HG03280 (cell line): ENCODE data around the gene ITGB3.
"Not testable (repeated sequence)": the region's sequence is repeated elsewhere in the genome, so short reads cannot be mapped to it uniquely, and the experiment has no call there.

Experiments used
- ATAC-seq: cut with Tn5 transposase; IDR thresholded peaks from one replicate; pipeline ENCODE4 v1.9.1; 2021; ENCODE audit warnings: mild to moderate bottlenecking, moderate library complexity; ENCODE audit not compliant: unreplicated experiment

ITGB3 gene

DNA sequence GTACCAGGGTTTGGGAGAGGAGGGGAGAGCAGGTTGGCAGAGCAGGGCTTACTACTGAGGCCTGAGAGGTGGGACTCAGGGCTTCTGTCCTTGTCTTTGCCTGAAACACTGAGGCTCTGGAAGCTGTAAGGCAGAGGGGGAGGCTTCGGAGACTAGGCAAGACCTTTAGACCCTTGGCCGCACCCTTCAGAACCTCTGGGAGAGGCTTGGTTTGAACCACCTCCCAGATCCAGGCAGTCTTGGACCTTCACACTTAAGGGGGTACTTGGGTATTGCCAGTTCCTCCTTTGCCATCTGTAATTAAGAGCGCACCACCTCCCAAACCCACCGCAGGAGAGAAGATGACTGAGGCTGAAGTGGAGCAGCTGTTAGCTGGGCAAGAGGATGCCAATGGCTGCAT, 31.6 kb upstream of the ITGB3 start:
- ATAC-seq = no peak

DNA sequence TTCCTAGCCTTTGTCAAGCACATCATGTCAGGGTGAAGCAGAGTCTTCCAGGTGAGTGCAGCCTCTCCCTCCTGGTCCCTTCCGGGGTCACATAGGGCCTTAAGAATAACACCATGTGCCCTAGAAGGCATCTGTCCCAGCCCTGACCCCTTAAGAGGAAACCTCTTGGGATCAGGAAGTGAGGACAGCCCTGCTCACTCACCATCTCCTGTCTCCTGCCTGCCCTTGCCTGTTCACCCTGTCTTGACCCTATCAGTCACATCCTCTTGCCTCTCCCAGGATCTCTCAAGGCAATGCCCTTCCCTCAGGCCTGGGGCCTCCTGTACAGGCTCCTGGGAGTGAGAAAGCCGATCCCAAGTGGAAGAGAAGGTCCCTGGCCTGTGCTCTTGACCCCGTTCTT, 30.6 kb upstream of the ITGB3 start:
- no peak for ATAC-seq

- ATAC-seq = no peak
Observed at GRCh38 chr17:47223460-47223859, 30.2 kb upstream of the ITGB3 start.

DNA sequence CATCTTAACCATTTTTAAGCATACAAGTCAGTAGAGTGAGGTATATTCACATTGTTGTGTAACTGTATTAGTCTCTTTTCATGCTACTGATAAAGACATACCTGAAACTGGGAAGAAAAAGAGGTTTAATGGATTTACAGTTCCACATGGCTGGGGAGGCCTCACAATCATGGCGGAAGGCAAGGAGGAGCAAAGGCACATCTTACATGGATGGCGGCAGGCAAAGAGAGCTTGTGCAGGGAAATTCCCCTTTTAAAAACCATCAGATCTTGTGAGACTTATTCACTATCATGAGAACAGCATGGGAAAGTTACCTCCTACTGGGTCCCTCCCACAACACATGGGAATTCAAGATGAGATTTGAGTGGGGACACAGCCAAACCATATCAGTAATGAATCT, 29.6 kb upstream of the ITGB3 start:
- not testable (repeated sequence) for ATAC-seq

GRCh38 chr17:47224966-47225365, 28.7 kb upstream of the ITGB3 start:
- no peak for ATAC-seq

DNA sequence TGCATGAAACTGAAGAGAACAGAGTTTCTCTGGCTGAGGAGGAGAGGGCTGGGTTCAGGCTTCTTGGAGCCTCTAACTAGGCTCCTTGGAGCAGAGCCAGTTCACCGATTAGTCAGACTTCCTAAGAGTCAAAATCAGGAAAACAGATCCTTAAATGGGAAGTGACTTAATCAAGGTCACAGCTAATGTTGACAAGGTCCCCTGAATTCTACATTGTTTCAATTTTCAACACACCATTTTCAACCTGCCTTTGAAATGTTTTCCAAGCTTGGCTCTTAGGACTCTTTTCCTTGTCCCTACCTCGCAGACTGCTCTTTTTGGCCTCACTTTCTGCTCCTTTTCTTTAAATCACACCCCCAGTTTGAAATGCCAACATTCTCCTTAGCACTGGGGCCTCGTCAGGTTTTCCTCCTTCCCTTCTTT, 28.2 kb upstream of the ITGB3 start:
- ATAC-seq = no peak

DNA sequence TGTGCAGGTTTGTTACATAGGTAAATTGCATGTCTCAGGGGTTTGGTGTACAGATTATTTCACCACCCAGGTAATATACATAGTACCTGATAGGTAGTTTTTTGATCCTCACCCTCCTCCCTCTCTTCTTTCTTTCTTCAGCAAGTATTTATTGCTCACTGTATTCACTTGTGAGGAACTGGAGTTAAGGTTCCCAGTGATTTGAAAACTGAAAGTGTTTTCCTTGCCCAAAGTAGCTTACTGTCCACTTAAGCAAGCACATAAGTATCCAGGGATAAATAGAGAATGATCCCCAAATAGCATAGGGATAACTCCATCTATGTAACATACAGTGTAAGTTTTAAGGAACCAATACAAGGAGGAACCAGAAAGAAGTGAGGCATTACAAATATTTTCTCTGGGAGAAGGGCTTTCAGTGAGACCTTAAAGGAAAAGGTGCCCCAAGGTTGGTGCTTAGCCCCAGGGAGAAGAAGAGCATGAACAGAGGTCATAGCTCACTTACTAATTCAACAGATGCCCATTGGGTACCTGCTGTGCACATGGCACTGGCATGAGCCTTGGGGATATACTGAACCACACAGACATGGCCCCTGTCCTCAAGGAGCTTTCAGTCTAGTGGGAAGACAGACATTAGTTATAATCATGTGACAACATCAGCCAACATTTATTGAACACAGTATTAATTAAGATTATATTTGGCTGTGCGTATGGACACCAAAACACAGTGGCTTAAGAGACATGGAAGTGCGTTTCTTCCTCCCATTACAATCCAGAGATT, 27.5 kb upstream of the ITGB3 start:
- no peak for ATAC-seq

- ATAC-seq = no peak
Observed at GRCh38 chr17:47227862-47228261, 25.8 kb upstream of the ITGB3 start.

- ATAC-seq = peak; percentile 69
Observed at GRCh38 chr17:47229535-47230443, 23.8 kb upstream of the ITGB3 start.

GRCh38 chr17:47230864-47231263, 22.8 kb upstream of the ITGB3 start:
- no peak for ATAC-seq

GRCh38 chr17:47231334-47231733, 22.3 kb upstream of the ITGB3 start:
- no peak for ATAC-seq

- no peak for ATAC-seq
Observed at GRCh38 chr17:47231866-47232265, 21.8 kb upstream of the ITGB3 start.

DNA sequence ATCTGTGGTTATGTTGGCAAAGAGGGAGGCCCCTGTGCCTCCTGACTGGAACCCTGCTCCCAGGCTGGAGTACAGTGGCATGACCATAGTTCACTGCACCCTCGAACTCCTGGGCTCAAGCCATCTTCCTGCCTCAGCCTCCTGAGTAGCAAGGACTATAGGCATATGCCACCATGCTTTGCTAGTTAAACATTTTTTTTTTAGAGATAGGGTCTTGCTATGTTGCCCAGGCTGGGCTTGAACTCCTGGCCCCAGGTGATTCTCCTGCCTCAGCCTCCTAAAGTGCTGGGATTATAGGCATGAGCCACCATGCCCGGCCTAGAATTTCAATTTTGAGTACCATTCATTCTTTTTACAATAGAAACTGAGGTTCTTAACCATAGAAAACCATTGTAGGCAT, 21.2 kb upstream of the ITGB3 start:
- ATAC-seq = no peak

DNA sequence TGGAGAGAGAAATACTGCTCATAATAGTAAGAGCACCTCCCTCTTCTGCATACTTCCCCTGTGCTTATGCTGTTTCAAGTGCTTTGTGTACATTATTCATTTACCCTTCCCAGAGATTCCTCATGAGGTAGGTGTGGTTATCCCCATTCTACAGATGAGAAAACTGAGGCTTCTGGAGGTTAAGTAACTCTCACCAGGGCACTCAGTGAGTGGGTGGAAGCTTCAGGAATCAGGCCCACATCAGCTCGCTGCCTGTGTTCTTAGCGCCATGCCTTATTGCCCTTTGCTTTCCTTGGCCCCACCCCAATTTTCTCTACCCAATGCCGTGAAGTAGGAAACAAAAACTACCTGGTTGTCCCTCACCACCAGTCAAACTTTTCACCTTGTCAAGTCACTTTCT, 18.1 kb upstream of the ITGB3 start:
- ATAC-seq = no peak

DNA sequence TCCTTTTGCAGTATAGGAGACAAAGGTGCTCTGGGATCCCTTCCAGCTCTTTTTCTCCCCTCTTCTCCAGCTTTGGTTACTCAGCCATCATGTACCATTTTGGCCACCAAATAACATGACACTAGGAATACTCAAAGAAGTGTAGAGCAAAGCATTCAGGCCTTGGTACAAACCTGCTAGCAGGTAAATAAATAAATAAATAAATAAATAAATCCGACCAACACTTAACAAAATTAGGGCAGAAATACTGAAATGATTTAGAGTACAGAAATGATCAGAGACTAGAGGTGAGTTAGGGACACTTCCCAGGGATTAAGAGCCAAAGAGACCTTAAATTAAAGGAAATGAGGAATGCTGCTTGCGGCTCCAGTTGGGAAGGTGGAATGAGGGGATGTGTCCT, 17.7 kb upstream of the ITGB3 start:
- no peak for ATAC-seq

DNA sequence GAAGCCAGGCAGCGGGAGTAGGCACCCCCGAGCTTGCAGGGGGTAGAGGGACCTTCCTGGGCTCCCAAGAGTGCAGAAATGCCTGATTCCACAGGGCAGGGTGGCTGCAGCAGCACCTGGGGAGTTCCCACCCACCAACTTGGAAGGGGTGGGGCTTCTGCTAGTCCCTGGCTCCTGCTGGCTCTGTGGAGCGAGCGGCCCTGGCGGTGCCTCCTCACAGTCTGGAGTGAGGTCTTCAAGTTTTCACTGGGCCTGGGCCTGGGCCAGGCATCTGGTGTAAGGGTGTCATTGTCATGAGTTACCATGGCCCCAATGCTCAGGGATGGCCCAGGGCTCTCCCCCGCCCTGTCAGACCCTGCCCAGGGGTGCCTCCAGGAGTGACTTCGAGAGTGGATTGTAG, 15.8 kb upstream of the ITGB3 start:
- ATAC-seq = no peak

DNA sequence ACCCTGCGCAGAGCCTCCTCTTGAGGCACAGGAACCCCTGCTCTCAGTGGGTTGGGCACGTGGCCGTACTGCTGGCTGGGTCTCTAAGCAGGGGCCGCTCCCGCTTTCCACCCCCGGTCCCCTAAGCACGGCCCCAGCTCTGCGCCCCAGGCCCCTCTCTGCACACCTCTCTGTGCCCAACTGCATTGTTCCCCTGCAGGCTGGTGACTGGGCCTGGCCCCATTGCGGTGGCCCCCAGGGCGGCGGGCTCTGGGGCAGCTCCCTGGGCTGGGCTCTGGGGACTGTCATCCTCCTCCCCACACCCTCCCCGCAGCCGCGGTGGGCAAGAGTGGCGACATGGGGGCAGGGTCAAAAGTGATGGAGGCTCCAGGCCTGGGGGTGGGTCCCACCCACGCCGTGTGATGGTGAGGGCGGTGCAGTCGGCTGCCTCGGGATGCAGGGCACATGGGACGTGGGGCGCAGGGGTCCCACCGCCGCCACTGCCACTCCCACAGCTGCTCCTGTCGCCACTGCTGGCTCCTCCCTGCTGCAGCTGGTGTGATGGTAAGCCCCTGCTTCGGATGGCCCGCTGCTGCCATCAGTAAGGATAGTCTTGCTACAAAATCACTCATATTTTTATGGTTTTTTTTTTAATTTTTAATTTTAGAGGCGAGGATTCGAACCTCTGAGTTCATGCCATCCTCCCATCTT, 15.2 kb upstream of the ITGB3 start:
- ATAC-seq = no peak

DNA sequence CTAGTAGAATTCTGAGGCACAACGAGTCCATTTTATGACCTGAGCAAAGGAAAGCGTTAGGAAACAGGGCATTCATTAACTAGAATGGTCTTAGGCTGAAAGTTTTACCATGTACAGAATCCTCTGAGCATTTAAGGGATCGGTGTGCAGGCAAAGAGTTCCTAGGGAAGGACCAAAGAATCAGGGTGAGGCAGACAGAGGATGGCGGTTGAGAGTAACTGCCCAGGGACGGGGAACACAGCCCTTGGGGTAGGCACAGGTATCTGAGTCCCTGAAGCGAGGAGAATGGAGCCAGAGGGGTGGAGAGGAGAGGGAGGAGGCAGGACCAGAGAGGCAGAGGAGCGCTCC, 14.0 kb upstream of the ITGB3 start:
- ATAC-seq = no peak

- ATAC-seq = no peak
Observed at GRCh38 chr17:47239967-47240651, 13.5 kb upstream of the ITGB3 start.

GRCh38 chr17:47240806-47241205, 12.8 kb upstream of the ITGB3 start:
- no peak for ATAC-seq

GRCh38 chr17:47242648-47243047, 11.0 kb upstream of the ITGB3 start:
- no peak for ATAC-seq
